Measurements from ENCODE around the gene DPY19L3. TPM values are rescaled to one million over a fixed set of nuclear protein-coding genes. Genes with fewer than 3 reads are reported as not detected.

DPY19L3 gene
- total and polyA plus RNA-seq, 12 donors: 2.9 to 11.8 (median 4.4) TPM

- no peak for ATAC-seq
Measured at GRCh38 chr19:32530773-32531172, 125.2 kb downstream of the DPY19L3 start.

GRCh38 chr19:32532233-32532632 lies 126.7 kb downstream of the DPY19L3 start:
- Histone ChIP-seq H3K4me1 (no peaks in the 10 kb centered on the region), H3K27me3 (peaks cover 0 to 8% (median 0%) of the 10 kb centered on the region in 7 donors), H3K9me3 (peaks cover 0 to 29% (median 2%) of the 10 kb centered on the region in 11 donors), H3K4me3 (no peak overlapping the region), H3K27ac (no peak overlapping the region), H3K36me3 (no peaks in the 10 kb centered on the region)
- intact Hi-C loops (cut with DNase I): no loop called here
- TF ChIP-seq CTCF (IDR thresholded peaks at IDR 0.05): no peak
- no peak for DNase-seq
- no peak for ATAC-seq
- WGBS, 2 donors: 82 to 84% methylated on average over 3 of the region's 3 CpGs

More at GRCh38 chr19:32530773-32531172, 125.2 kb downstream of the DPY19L3 start:
- 47 to 56% methylated on average over 2 of the region's 2 CpGs for WGBS, 2 donors
- Histone ChIP-seq H3K9me3 (peaks cover 0 to 29% (median 2%) of the 10 kb centered on the region in 11 donors), H3K4me1 (no peaks in the 10 kb centered on the region), H3K27ac (no peak overlapping the region), H3K27me3 (peaks cover 0 to 13% (median 0%) of the 10 kb centered on the region in 7 donors), H3K36me3 (no peaks in the 10 kb centered on the region), H3K4me3 (no peak overlapping the region)
- intact Hi-C loops (cut with DNase I): no loop called here
- no peak for DNase-seq
- no peak for TF ChIP-seq CTCF (IDR thresholded peaks at IDR 0.05)

Other genes starting within 250 kb of the DPY19L3 start
- gene ZNF507, start 60.2 kb upstream of the DPY19L3 start, total RNA-seq: 10 to 100 TPM; 13.3 to 26.6 (median 17.7) TPM
- 1 to 10 TPM; 2.7 to 5.6 TPM for gene ZNF507, start 60.2 kb upstream of the DPY19L3 start, polyA plus RNA-seq
- 100 to 1,000 TPM in 7 of 10 donors, 10 to 100 TPM in 3; 84.3 to 172 (median 103) TPM for gene PDCD5, start 175.4 kb downstream of the DPY19L3 start, total RNA-seq
- gene PDCD5, start 175.4 kb downstream of the DPY19L3 start, polyA plus RNA-seq: 100 to 1,000 TPM; 239 to 349 TPM